HG02610 (cell line): ENCODE results near the gene EPHA7.

Experiments used
- ATAC-seq: cut with Tn5 transposase; IDR thresholded peaks from one replicate; pipeline ENCODE4 v1.9.1; 2021; ENCODE audit warnings: mild to moderate bottlenecking, moderate library complexity; ENCODE audit not compliant: unreplicated experiment

The EPHA7 gene

GRCh38 chr6:93329301-93330000 lies 89.9 kb downstream of the EPHA7 start:
- ATAC-seq = no peak

DNA sequence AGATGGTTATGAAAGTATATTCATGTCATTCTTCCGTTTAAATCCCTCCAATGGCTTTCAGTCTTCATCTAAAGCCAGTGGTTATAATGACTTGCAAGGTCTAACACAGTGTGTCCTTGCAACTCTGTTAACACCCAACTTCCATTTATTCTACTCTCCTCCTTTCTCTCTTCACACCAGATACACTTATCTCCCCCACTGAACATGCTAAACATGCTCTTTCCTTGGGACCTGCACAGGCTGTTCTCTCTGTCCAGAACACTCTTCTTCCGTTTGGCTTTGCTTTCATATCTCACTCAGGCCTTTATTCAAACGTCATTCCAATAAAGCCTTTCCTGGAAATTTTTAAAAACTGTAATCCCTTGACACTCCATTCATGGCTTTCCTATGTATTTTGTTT lies 91.5 kb downstream of the EPHA7 start:
- no peak for ATAC-seq

DNA sequence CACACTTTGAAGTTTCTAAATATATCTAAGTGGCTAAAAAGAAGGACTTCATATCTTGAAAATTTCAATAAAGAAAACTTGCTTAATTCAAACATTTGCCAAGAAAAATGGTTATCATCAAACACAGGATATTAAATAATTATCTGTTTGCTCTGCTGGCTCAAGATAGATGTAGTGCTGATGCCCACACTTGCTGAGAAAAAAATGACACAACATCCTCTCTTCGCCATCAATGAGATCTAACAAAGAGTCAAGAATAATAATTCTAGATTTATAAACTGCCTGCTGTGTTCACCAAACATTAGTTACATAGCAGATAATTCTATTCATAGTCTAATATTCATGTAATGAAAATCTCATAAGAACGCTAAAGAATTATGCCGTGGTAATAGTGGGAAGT lies 93.6 kb downstream of the EPHA7 start:
- no peak for ATAC-seq

GRCh38 chr6:93323630-93324029 lies 95.7 kb downstream of the EPHA7 start:
- ATAC-seq = no peak

DNA sequence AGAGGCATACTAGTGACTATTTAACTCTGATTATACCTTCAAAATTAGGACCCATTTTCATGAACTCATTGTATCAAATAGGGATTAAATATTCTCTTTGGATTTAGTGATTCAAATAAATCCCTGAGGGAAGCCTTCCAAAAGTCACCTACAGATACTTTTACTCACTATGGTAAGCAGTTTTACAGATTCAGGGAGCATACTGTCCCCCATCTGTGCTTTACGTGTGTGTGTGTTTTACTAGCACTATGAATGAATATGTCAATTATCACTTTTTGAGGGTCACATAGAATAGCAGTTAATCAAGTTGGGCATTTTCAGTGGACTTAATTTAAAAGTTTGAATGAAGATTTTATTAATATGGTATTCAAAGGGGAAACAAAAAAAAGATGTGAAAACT lies 96.7 kb downstream of the EPHA7 start:
- ATAC-seq = no peak

GRCh38 chr6:93319304-93319703 lies 100.1 kb downstream of the EPHA7 start:
- no peak for ATAC-seq

DNA sequence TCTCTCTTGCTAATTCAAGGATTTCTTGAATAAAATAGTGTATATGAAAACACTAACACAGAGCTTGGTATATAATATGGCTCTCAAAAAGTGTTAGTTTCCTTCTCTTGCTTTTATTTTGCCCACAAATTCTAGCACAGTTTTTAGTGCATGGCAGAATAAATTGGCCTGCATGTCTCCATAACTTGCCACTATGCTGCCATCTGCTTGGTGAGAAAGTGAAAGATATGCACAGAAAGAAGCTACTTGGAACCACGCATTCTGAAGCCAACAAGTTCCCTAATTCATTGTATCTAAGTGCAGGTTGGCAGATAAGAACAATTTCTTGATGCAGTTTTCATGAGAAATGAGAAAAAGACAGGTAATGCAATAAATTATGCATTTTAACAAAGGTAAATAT lies 101.2 kb downstream of the EPHA7 start:
- no peak for ATAC-seq

DNA sequence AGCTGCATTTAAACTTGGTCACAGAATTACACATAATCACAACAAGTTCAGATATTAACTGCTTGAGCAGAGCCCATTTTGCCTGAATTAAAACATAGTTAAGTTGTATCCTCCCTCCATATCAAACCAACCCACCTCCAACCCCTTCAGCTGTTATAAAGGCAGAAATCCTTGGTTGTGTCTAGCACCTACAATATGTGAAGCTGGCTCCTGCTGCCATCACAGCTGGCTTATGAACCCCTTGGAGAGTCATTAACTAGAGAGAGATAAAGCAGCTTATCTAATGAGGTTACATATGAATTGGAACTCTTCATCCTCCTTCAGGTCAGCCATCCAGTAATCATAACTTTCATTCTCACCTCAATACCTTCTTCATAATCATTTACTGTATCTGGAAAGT lies 101.8 kb downstream of the EPHA7 start:
- no peak for ATAC-seq

GRCh38 chr6:93307505-93308409 lies 111.6 kb downstream of the EPHA7 start:
- no peak for ATAC-seq

GRCh38 chr6:93305088-93305487 lies 114.3 kb downstream of the EPHA7 start:
- ATAC-seq = no peak

DNA sequence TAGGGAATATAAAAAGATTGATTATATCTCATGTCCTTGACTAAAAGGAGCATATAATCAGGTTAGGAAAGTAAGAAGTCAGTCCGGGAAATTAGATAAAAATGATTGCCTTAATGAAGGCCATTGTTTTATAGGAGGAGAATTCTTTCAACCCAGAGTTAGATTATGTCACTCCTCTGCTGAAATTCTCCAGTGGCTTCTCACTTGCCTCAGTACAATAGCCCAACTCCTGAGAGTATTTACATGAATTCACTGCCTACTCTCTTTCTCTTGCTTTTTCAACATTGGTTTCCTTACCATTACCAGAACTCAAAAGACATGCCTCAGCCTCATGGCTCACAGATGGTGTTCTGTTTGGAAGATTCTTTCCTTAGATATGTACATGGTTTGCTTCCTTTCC lies 114.9 kb downstream of the EPHA7 start:
- no peak for ATAC-seq

- no peak for ATAC-seq
Observed at GRCh38 chr6:93300661-93301060, 118.7 kb downstream of the EPHA7 start.

DNA sequence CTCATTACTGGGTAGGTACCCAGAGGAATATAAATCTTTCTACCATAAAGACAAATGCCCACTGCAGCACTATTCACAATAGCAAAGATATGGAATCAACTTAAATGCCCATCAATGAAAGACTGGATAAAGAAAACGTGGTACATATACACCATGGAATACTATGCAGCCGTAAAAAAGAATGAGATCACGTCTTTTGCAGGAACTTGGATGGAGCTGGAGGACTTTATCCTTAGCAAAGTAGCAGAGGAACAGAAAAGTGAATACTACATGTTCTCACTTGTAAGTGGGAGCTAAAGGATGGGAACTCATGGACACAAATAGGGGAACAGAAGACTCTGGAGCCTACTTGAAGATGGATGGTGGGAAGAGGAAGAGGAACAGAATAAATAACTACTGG lies 119.7 kb downstream of the EPHA7 start:
- ATAC-seq = no peak

DNA sequence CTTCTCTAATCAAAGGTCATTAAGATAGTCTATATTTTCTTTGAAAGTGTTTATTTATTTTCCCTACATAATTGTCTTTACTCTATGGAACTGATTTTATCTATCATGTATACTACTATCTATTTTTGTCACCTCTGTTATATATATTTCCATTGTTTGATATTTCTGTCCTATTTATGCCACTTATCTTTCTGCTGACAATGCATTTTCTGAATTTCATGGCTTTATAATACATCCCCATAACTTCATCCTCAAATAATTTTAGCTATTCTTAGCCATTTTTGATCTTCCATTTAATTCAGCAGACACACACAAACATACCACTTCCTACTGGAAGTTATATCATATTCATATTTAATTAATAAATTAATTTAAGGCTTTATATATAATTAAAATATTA lies 123.7 kb downstream of the EPHA7 start:
- ATAC-seq = no peak

DNA sequence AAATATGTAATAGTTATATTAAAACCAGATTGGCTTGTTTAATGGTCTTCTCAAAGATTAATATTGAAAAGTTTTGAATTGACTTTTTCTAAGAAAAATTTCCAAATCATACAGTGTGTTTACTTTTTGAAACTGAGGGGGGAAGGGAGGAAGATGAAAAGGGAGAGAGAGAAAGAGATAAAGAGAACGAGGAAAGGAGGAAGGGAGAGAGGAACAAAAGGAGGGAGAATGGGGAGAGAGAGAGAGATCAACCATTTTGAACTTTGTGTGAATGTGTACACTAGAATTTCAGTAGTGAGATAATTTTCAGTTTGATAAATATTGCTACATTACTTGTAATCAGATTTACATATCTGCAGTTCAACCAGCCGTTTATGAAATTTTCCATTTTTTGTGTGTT lies 124.5 kb downstream of the EPHA7 start:
- ATAC-seq = no peak

GRCh38 chr6:93293872-93294271 lies 125.5 kb downstream of the EPHA7 start:
- ATAC-seq = no peak

GRCh38 chr6:93293460-93293859 lies 125.9 kb downstream of the EPHA7 start:
- ATAC-seq = no peak

GRCh38 chr6:93282521-93283031 lies 136.8 kb downstream of the EPHA7 start:
- no peak for ATAC-seq

GRCh38 chr6:93278241-93278640 lies 141.1 kb downstream of the EPHA7 start:
- ATAC-seq = no peak

- no peak for ATAC-seq
Observed at GRCh38 chr6:93272896-93273295, 146.5 kb downstream of the EPHA7 start.

DNA sequence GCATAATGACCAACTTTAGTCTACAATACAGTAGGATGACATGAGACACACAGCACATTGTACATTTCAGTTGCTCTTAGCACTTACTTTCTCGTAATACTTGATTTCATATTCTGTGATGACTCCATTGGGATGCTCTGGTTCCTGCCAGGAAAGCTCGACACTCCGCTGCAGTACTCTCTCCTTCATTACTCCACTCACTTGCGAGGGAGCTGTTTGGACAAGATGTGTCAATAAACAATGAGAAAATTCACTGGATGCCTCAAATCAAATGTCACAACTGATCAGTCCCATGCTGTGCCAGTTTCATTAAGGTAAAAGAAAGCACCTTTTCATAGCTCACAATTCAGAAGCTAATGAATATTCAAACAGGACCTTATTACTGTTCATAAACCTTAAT lies 147.1 kb downstream of the EPHA7 start:
- no peak for ATAC-seq
